ENCODE results near the gene SERPINA12.

Gene SERPINA12, protein sequence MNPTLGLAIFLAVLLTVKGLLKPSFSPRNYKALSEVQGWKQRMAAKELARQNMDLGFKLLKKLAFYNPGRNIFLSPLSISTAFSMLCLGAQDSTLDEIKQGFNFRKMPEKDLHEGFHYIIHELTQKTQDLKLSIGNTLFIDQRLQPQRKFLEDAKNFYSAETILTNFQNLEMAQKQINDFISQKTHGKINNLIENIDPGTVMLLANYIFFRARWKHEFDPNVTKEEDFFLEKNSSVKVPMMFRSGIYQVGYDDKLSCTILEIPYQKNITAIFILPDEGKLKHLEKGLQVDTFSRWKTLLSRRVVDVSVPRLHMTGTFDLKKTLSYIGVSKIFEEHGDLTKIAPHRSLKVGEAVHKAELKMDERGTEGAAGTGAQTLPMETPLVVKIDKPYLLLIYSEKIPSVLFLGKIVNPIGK

DNA sequence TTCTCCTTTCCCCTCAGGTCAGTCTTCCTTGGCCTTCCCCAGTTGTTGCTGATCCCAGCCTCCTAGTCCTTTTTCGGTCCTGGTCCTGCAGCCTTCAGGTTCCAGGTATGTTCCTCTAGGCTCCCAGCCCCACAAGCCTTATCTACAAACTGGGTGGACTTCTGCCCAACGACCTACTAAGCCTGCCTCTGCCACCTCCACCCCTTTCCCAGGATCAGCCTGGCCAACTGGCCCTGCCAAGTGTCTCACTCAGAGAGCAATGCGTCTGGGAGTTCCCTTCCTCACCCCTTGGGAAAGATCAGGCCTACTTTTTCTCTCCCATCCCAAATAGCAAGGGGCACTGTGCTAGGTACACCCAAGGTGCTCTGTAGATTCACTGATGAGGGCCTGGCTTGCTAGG, at the start of gene SERPINA12:
SERPINA12 (minus strand) TSS at position 114 of the 400 bp plus-strand sequence. CDS start 11,072 bp downstream, outside the sequence.
- H3K4me3 ChIP-seq (ENCODE audit: low read depth, low read length) = no peak within 1 kb of the TSS
- TF ChIP-seq, protein P1, sequence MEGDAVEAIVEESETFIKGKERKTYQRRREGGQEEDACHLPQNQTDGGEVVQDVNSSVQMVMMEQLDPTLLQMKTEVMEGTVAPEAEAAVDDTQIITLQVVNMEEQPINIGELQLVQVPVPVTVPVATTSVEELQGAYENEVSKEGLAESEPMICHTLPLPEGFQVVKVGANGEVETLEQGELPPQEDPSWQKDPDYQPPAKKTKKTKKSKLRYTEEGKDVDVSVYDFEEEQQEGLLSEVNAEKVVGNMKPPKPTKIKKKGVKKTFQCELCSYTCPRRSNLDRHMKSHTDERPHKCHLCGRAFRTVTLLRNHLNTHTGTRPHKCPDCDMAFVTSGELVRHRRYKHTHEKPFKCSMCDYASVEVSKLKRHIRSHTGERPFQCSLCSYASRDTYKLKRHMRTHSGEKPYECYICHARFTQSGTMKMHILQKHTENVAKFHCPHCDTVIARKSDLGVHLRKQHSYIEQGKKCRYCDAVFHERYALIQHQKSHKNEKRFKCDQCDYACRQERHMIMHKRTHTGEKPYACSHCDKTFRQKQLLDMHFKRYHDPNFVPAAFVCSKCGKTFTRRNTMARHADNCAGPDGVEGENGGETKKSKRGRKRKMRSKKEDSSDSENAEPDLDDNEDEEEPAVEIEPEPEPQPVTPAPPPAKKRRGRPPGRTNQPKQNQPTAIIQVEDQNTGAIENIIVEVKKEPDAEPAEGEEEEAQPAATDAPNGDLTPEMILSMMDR (IDR thresholded peaks at IDR 0.05; ENCODE audit: borderline replicate concordance, insufficient read depth, low read depth, low read length) = no peak

DNA sequence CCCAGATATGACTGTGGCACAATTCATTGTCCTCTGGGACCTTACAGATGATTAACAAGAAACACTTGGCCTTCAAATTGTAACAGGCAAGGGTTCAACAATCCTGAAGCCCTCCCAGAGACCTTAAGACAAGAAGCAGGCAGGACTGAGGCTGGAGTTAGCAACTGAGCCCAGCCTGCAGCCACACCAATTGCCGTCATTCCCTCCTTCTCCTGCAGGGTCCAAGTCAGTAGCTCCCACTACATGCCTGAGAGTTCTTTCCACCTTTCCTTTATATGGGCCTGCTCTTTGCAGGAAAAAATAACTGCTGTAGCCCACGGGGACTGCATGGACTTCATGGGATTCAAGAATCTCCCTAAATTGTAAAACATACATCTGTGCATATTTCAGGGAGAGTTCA, 49.6 kb upstream of the SERPINA12 start:
- TF ChIP-seq, protein P1 (IDR thresholded peaks at IDR 0.05; ENCODE audit: borderline replicate concordance, insufficient read depth, low read depth, low read length) = no peak
- H3K4me3 ChIP-seq (ENCODE audit: low read depth, low read length) = no peak overlapping the region

DNA sequence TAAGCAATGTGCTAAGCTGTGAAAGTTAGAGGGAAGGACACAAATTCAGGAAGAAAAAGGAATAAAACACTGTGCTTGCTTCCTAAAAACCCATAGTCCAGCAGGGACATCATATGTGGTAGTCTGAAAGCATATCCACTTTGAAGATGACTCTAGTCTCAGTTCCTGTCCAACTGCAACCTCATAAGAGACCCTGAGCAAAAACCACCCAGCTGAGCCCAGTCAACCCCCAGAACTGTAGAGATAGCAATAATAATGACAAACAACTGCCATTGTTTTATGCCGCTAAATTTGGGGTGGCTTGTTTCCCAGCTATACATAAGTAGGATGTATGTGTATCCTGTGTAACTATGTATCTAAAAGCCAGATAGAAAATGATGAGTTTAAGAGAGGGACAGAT, 48.1 kb upstream of the SERPINA12 start:
- TF ChIP-seq, protein P1 (IDR thresholded peaks at IDR 0.05; ENCODE audit: borderline replicate concordance, insufficient read depth, low read depth, low read length) = no peak
- no peak overlapping the region for H3K4me3 ChIP-seq (ENCODE audit: low read depth, low read length)

DNA sequence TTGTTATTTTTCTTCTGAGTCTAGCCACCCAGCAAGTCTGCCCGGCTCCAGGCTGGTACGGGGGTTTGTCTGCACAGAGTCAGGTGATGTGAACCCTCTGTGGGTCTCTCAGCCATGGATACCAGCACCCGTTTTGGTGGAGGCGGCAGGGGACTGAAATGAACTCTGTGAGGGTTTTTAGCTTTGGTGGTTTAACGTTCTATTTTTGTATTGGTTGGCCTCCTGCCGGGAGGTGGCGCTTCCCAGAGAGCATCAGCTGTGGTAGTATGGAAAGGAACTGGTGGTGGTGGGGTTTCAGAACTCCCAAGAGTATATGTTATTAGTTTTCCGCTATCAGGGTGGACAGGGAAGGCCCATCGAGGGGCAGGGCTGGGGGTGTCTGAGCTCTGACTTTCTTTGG, 46.7 kb upstream of the SERPINA12 start:
- no peak overlapping the region for H3K4me3 ChIP-seq (ENCODE audit: low read depth, low read length)

DNA sequence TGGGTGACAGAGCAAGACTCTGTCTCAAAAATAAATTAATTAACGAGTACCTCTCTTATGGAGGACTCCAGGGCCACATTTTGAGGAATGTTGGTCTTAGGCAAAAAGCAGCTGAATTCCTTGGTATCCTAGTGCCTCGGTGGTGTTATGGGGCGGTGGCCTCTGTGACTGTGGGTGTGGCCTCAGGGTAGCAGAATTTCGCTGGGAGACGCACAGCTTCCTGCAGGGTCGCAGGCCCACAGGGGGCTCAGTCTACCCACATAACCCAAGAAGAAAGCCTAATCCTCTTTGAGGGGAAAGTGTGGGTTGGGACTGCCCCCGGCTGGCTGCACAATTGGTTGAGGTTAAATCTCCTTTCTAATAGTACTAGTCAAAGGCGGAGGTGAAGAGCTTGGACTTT, 40.8 kb upstream of the SERPINA12 start:
- no peak overlapping the region for H3K4me3 ChIP-seq (ENCODE audit: low read depth, low read length)
- TF ChIP-seq, protein P1 (IDR thresholded peaks at IDR 0.05; ENCODE audit: borderline replicate concordance, insufficient read depth, low read depth, low read length) = no peak

More for the DNA sequence above, 46.7 kb upstream of the SERPINA12 start:
- TF ChIP-seq, protein P1 (IDR thresholded peaks at IDR 0.05; ENCODE audit: borderline replicate concordance, insufficient read depth, low read depth, low read length) = no peak

DNA sequence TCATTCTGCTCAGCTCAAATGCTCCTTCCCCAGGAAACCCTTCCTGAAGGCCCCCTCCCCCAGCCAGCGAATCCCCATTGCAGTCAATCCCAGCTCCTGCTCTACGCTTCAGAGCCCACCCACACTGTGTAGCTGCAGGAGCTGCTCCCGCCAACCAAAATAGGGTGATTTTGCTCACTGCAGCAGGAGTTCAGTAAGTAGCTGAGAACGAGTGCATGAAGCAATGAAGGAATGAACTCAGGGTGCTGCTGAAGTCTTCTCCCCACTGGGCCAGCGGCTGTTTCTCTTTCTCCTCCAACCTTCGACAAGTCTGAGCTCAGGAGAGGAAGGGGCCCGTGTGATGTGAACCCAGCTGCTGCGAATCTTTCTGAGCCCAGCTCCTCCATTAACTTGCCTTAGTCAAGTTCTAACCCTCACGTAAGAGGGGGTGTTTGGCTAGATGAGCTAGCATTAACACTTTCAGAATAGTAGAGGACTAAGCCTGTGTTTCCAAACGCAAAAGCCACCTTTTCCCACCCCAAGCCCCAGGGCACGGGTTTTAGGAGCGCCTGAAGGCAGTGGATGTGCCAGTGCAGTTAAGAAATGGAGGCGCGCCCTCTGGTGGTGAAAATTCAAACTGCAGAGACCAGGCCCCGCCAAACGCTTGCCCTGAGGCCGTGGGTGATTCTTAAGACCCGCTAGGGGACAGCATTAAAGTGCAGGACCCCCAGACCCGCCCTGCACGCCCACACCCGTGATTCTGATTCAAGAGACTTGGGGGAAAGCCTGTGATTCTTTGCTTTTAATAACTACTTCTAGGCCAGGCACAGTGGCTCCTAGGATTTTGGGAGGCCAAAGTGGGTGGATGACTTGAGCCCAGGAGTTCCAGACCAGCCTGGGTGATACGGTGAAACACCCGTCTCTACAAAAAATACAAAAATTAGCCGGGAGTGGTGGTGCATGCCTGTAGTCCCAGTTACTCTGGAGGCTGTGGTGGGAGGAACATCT, 40.0 kb upstream of the SERPINA12 start:
- H3K4me3 ChIP-seq (ENCODE audit: low read depth, low read length) = no peak overlapping the region
- TF ChIP-seq, protein P1 (IDR thresholded peaks at IDR 0.05; ENCODE audit: borderline replicate concordance, insufficient read depth, low read depth, low read length) = peak; percentile 83
